Superior temporal gyrus (tissue), 1 donor: ENCODE measurements around the gene SDE2.
"Not testable (repeated sequence)": the region's sequence is repeated elsewhere in the genome, so short reads cannot be mapped to it uniquely, and the experiment has no call there.

Experiments used
- DNase-seq: peaks from one replicate; pipeline ENCODE4 v3.0.0-alpha.2; 2016; ENCODE audit errors: extremely low spot score

The SDE2 gene

DNA sequence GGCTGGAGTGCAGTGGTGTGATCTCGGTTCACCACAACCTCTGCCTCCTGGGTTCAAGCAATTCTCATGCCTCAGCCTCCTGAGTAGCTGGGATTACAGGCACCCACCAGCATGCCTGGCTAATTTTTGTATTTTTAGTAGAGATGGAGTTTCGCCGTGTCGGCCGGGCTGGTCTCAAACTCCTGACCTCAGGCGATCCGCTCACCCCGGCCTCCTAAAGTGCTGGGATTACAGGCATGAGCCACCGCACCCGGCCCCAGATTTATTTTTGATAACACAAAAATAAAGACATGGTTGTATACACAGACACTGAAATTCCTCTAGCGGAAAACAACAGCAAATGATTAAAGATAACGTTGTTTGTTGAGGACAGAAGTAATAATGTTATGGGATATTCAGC, 24.0 kb downstream of the SDE2 start:
- not testable (repeated sequence) for DNase-seq

GRCh38 chr1:225974454-225974853, 24.7 kb downstream of the SDE2 start:
- no peak for DNase-seq

- no peak for DNase-seq
Measured at GRCh38 chr1:225973158-225973557, 26.0 kb downstream of the SDE2 start.

DNA sequence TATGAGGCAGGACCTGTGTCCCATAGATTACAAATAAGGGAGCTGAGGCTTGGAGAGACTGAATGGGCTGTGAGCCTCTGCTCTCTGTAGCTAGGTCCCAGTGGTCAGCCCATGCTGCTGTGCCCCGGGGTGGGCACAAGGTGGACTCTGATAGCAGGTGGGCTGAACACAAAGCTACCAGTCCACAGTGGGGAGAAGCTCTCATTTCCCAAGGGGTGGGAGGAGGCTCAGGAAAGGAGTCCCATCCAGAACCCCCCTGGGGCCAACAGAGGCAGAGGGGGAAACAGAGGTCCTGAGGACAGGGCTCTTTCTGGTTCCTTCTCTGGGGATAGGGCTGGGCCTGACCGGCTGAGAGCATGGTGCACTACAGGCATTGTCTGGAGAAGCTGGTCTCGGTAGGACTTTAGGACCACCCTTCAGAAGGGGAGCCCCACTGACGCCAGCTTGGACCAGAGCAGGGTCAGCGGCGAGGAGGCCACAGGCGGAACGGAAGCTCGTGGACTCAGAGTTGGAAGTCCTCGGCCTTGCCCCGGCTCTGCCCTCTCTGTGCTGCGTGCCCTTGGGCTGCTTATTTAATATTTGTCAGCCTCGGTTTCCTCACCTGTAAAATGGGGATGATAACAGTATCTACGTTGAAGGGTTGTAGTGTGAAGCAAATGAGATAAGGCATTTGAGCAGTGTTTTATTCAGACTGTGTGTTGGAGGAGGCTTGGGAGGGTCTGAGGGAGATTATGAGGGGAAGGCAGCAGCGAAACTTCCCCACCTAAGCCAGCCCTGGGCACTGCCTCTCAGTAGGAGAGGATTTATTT, 26.6 kb downstream of the SDE2 start:
- no peak for DNase-seq

DNA sequence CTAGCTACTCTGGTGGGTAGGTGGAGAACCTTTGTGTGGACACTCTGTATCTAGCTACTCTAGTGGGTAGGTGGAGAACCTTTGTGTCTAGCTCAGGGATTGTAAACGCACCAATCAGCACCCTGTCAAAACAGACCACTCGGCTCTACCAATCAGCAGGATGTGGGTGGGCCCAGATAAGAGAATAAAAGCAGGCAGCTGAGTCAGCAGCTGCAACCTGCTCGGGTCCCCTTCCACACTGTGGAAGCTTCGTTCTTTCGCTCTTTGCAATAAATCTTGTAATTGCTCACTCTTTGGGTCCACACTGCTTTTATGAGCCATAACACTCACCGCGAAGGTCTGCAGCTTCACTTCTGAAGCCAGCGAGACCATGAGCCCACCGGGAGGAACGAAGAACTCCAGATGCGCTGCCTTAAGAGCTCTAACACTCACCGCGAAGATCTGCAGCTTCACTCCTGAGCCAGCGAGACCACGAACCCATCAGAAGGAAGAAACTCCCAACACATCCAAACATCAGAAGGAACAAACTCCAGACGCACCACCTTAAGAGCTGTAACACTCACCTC, 28.5 kb downstream of the SDE2 start:
- not testable (repeated sequence) for DNase-seq

- not testable (repeated sequence) for DNase-seq
Measured at GRCh38 chr1:225969751-225970150, 29.4 kb downstream of the SDE2 start.

GRCh38 chr1:225965231-225965630, 33.9 kb downstream of the SDE2 start:
- no peak for DNase-seq

DNA sequence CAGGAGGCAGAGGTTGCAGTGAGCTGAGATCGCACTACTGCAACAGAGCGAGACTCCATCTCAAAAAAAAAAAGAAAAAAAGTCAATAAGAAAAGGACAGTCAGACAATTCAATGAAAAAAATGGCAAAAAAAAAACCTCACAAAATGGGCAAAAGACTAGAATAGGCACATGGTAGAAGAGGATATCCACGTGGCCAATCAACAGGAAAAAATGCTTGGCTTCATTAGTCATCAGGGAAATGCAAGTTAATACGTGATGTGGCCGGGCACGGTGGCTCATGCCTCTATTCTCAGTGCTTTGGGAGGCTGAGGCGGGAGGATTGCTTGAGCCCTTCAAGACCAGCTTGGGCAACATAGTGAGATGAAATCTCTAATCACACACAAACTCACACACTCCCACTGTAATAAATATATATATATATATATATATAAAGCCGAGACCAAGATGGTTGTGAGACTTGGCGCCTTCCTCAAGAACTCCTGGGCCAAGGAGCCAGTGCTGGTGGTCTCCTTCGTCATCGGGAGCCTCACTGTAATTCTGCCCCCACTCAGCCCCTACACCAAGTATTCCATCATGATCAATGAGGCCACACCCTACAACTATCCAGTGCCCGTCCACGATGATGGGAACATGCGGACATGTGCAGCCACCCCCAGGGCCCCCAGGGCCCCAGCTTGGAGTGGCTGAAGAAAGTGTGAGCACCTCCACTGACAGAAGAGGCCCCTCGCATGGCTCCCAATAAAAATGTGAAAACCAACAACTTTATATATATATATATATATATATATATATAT, 35.2 kb downstream of the SDE2 start:
- no peak for DNase-seq

DNA sequence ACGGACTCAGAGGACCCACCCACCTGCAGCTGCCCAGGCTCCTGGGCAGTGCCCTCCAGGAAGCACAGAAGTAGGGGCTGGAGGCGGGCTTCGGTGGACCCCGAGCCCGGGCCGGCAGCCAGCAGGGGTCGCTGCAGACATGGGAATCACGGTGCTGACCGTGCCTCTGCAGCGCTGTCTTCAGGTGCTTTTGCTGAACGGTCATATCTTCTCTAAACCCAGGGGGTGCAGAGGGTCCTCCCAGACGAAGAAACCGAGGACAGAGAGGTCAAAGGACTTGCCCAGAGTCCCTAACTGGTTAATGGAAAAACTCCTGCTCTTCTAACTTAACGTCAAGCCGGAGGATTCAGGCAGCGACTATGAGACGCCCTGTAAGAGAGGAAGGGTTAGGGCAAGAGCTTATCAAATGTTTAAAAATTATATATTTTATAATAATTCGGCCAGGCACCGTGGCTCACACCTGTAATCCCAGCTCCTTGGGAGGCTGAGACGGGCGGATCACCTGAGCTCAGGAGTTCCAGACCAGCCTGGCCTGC, 36.6 kb downstream of the SDE2 start:
- DNase-seq = no peak

GRCh38 chr1:225961659-225962439, 37.3 kb downstream of the SDE2 start:
- no peak for DNase-seq

- no peak for DNase-seq
Measured at GRCh38 chr1:225958041-225958440, 41.1 kb downstream of the SDE2 start.

DNA sequence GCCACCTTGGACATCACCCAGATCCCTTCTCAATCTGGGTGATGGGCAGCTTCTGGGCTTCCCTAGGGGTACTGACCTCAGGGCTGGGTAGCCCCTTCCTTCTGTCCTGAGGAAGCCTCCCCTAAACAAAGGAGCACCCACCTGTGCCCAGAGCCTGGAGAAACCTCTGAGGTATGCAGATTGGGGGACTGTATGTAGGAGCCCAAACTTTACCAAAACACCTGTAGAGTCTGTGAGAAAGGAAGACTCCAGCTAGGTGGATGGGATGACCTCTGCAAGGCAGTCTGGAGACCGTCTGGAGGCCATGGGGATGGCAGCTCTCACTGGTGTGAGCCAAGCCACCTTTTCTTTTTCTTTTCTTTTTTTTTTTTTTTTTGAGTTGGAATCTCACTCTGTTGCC, 44.4 kb downstream of the SDE2 start:
- DNase-seq = no peak

GRCh38 chr1:225953315-225953714, 45.8 kb downstream of the SDE2 start:
- no peak for DNase-seq

DNA sequence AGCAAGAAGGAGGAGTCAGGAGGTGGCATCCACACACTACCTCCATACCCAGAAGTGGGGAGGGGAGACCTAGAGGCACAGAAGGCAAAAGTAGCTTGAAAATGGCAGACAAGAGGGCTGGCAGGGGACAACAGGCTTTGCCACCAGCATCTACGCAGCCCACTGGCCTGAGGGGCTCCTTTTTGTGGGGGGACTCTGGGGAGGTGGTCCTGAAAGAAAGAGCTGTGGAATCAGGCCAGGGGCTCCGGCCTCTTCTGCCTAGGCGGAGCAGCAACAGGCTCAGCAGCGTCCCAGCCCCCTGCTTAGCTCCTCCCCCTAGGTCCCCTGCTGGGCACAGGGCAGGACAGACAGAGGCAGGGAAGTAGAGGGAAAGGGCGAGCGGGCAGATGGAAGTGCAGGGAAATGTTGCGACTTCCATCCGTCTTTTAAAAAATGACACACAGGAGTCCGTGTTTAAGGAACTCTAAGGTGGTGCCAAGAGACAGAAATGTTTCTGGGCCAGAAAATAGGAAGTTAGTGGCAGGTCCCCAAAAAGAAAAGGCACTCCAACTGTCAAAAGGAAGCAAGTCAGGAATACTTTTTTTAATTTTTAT, 48.1 kb downstream of the SDE2 start:
- no peak for DNase-seq

DNA sequence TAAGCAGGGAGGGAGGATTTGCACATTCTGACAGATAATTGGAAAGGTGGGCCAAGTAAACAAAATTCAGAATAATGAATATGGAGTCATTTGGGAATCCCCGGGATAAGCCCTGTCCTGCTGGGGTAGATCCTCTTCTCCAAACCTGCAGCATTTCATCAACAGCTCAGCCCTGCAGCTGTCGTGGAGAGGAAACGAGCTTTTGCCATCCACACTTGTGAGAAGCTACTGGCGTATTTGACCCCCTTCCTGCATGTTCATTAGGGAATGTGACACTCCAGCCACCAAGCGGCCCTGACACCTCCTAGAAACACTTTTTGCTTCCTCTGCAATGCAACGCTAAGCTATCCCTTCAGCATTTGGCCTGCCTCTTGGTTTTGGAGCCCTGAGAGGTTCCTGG, 50.1 kb downstream of the SDE2 start:
- DNase-seq = no peak

- no peak for DNase-seq
Measured at GRCh38 chr1:225946803-225947202, 52.3 kb downstream of the SDE2 start.

DNA sequence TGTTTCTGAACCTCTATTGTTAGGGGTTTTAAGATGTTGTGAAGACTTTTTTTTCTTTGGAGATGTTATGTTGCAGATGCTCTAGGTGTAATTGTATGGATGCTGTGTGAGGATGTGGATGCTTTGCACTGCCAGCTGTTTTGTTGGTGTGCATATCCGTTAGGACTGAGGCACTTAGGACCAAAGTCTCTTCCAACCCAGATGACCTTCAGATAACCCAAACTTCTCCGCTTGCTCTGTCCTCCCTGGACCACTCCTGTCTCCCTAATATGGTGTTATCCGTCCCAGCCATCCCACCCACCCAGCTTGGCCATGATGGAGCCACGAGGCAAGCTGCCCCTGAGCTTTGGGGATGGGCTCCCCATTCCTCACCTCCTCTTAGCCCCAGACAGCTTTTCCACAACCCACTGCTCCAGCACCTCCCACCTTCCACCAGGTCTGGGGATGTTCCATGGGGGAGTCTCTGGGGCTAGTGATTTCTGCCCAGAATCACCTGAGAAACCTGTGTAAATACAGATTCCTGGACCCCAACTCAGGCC, 53.0 kb downstream of the SDE2 start:
- no peak for DNase-seq

DNA sequence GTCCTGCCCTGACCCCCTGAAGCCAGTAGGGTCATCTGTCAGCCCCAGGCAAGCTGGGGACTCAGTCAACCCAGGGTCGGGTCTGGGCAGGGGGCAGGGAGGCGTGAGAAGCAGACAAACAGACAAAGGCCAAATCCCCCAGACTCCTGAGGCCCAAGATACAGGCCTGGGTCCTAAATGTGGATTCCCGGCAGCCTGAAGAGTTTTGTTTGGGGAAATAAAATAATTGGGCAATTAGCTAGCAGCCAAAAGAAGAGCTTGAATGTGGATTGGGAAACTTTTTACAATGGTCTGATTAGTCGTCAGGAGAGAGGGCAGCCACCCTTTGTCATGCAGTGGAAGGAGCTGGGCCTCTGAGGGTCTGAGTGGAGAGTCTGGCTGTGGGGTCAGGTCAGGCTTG, 53.6 kb downstream of the SDE2 start:
- DNase-seq = no peak

GRCh38 chr1:225944951-225945350, 54.2 kb downstream of the SDE2 start:
- no peak for DNase-seq

GRCh38 chr1:225944387-225944786, 54.8 kb downstream of the SDE2 start:
- no peak for DNase-seq

DNA sequence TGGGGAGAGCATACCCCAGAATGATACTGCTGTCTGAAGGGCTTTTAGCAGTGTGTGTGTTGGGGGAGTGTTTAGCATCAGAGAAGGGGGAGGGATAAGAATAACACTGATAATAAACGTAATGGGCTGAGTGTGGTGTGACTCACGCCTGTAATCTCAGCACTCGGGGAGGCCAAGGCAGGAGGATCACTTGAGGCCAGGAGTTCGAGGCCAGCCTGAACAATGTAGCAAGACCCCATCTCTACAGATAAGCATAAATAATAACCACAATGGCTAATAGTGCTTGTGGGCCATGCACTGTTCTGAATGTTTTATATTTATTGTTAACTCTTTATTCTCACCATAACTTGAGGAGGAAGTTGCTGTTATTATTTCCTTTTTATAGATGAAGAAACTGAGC, 55.6 kb downstream of the SDE2 start:
- DNase-seq = no peak
